ENCODE data around the gene OR14J1.
"Not testable (repeated sequence)": the region's sequence is repeated elsewhere in the genome, so short reads cannot be mapped to it uniquely, and the experiment has no call there.

Gene OR14J1

DNA sequence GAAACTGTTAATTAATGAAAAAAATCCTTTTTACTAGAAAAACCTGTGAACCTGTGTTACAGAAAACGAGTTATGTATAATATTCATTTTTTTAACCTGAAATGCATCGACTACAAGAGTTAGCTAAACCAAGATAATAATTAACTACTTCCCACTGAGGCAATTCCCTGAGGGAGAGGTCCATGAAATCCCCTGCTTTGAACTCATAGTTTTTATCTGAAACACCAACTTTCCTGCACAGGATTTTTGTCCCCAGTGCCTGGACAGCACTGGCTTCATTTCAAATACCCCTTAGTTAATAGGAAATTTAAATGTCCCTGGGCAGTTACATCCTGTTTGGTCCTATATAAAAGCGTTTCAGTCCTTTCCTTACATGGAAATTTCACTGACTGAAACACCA, at the start of gene OR14J1:
OR14J1 (plus strand) TSS at position 386 of the 400 bp plus-strand sequence. CDS start 4,989 bp downstream, outside the sequence.
- DNase-seq = no peak

GRCh38 chr6:29251736-29252135, 49.8 kb upstream of the OR14J1 start:
- DNase-seq = no peak

DNA sequence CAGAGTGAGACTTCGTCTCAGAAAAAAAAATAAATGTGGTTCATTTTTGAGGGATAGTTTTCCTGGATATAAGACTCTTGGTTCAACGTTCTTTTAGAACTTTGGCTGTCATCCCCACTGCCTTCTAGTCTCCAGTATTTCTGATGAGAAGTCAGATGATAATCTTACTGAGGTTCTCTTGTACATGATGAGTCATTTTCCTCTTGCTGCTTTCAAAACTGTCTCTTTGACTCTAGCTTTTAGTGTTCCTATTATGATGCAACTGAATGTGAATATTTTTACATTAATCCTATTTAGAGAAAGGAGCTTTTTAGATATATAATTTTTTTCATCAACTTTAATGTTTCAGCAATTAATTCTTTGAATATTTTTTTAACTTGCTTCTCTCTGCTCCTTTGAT, 46.0 kb upstream of the OR14J1 start:
- DNase-seq = no peak

- no peak for DNase-seq
Observed at GRCh38 chr6:29259721-29260120, 41.8 kb upstream of the OR14J1 start.

GRCh38 chr6:29263001-29263400, 38.5 kb upstream of the OR14J1 start:
- DNase-seq = no peak

GRCh38 chr6:29294499-29294914, 7.0 kb upstream of the OR14J1 start:
- DNase-seq = no peak

GRCh38 chr6:29295181-29295585, 6.3 kb upstream of the OR14J1 start:
- DNase-seq = no peak

GRCh38 chr6:29295623-29296022, 5.9 kb upstream of the OR14J1 start:
- no peak for DNase-seq

GRCh38 chr6:29319931-29320330, 18.4 kb downstream of the OR14J1 start:
- no peak for DNase-seq

DNA sequence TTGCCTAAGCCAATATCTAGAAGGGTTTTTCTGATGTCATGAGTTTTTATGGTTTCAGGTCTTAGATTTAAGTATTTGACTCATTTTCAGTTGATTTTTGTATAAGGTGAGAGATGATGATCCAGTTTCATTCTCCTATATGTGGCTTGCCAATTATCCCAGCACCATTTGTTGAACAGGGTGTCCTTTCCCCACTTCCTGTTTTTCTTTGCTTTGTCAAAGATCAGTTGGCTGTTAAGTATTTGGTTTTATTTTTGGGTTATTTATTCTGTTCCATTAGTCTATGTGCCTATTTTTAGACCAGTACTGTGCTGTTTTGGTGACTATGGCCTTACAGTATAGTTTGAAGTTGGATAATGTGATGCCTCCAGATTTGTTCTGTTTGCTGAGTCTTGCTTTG, 21.8 kb downstream of the OR14J1 start:
- DNase-seq = not testable (repeated sequence)

- DNase-seq = no peak
Observed at GRCh38 chr6:29325777-29326176, 24.3 kb downstream of the OR14J1 start.

- DNase-seq = no peak
Observed at GRCh38 chr6:29332676-29333075, 31.2 kb downstream of the OR14J1 start.

- no peak for DNase-seq
Observed at GRCh38 chr6:29336269-29336668, 34.8 kb downstream of the OR14J1 start.

GRCh38 chr6:29345380-29345779, 43.9 kb downstream of the OR14J1 start:
- no peak for DNase-seq

GRCh38 chr6:29349348-29349747, 47.8 kb downstream of the OR14J1 start:
- DNase-seq = not testable (repeated sequence)

- no peak for DNase-seq
Observed at GRCh38 chr6:29354980-29355379, 53.5 kb downstream of the OR14J1 start.

- DNase-seq = no peak
Observed at GRCh38 chr6:29355603-29356002, 54.1 kb downstream of the OR14J1 start.
